Hepatocyte (in vitro differentiated cells): ENCODE results near the gene TSR3. TPM values are rescaled to one million over a fixed set of nuclear protein-coding genes. Genes with fewer than 3 reads are reported as not detected.
A peak's percentile ranks its signal among the peaks of the same experiment; 100 is the strongest.

Experiments
- DNase-seq: peaks from one replicate; pipeline ENCODE4 v3.0.0-alpha.2; 2016; ENCODE audit warnings: low spot score
- H2AFZ ChIP-seq: fragments of 200-600 bp; sonication (generic); 2 replicates; pipeline ENCODE4 v1.6.0; 2016; ENCODE audit warnings: antibody characterized with exemption, mild to moderate bottlenecking
- H3K27ac ChIP-seq: fragments of 200-600 bp; sonication (generic); 2 replicates; pipeline ENCODE4 v1.5.1; 2016; ENCODE audit warnings: mild to moderate bottlenecking
- H3K27me3 ChIP-seq: fragments of 200-600 bp; sonication (generic); 2 replicates; pipeline ENCODE4 v1.6.1; 2016
- H3K36me3 ChIP-seq: fragments of 200-600 bp; sonication (generic); replicated peaks from 2 replicates; pipeline ENCODE4 v1.5.1; 2016; ENCODE audit warnings: low read depth; ENCODE audit not compliant: insufficient read depth
- H3K4me1 ChIP-seq: fragments of 200-600 bp; sonication (generic); 2 replicates; pipeline ENCODE4 v1.5.1; 2016; ENCODE audit warnings: mild to moderate bottlenecking, moderate library complexity; ENCODE audit not compliant: insufficient read depth
- H3K4me2 ChIP-seq: fragments of 200-600 bp; sonication (generic); 2 replicates; pipeline ENCODE4 v1.6.0; 2016
- H3K4me3 ChIP-seq: fragments of 200-600 bp; sonication (generic); 2 replicates; pipeline ENCODE4 v1.5.1; 2016; ENCODE audit warnings: mild to moderate bottlenecking
- H3K79me2 ChIP-seq: fragments of 200-600 bp; sonication (generic); 2 replicates; pipeline ENCODE4 v1.6.0; 2017; ENCODE audit warnings: mild to moderate bottlenecking
- H3K9me2 ChIP-seq: fragments of 200-600 bp; sonication (generic); replicated peaks from 2 replicates; pipeline ENCODE4 v1.6.0; 2017; ENCODE audit warnings: mild to moderate bottlenecking; ENCODE audit not compliant: insufficient read depth
- H3K9me3 ChIP-seq: fragments of 200-600 bp; sonication (generic); 2 replicates; pipeline ENCODE4 v1.5.1; 2016; ENCODE audit warnings: low read depth, mild to moderate bottlenecking
- H4K20me1 ChIP-seq: fragments of 200-600 bp; sonication (generic); 2 replicates; pipeline ENCODE4 v1.6.0; 2016; ENCODE audit warnings: mild to moderate bottlenecking; ENCODE audit not compliant: insufficient read depth, poor library complexity, severe bottlenecking
- EZH2 ChIP-seq: fragments of 200-600 bp; sonication (generic); IDR thresholded peaks from 2 replicates; pipeline ENCODE4 v1.6.1; 2016; ENCODE audit warnings: antibody characterized with exemption, mild to moderate bottlenecking, borderline replicate concordance
- EZH2phosphoT487 ChIP-seq: fragments of 200-600 bp; sonication (generic); IDR thresholded peaks from one replicate; pipeline ENCODE4 v1.6.1; 2018; ENCODE audit warnings: antibody characterized with exemption, mild to moderate bottlenecking, low read depth, moderate library complexity; ENCODE audit not compliant: unreplicated experiment, severe bottlenecking
- WGBS: methylation state at CpG from one replicate; pipeline ENCODE4 v1.1.6; 2016; ENCODE audit warnings: low lambda C conversion rate; ENCODE audit errors: missing lambda C conversion rate; 5-methylcytosine and 5-hydroxymethylcytosine counted together
- polyA plus RNA-seq: library from polyadenylated mRNA; unstranded; fragments of >200 nt; fragmentation: Nextera tagmentation; extraction: Ambion mirVana; gene quantifications from 2 replicates; pipeline ENCODE4 v1.2.1, GENCODE V29; 2016
- total RNA-seq: library from RNA; depleted of rRNA; stranded (reverse); fragments of >200 nt; gene quantifications from 2 replicates; pipeline ENCODE4 v1.2.3, GENCODE V29; 2014
- TF ChIP-seq, protein P1 (sequence below): fragments of 200-600 bp; sonication (generic); IDR thresholded peaks from 2 replicates; pipeline ENCODE4 v1.5.1; 2016; ENCODE audit warnings: antibody characterized with exemption, mild to moderate bottlenecking; ENCODE audit not compliant: poor library complexity

The TSR3 gene
- total and polyA plus RNA-seq, 2 experiments from 2014 or later, result 73.0 to 137 TPM

- Histone ChIP-seq H3K27ac (no peak overlapping the region), H4K20me1 (peaks cover 18% of the 10 kb centered on the region), H3K27me3 (no peaks in the 10 kb centered on the region), H3K79me2 (peaks cover 81% of the 10 kb centered on the region), H3K36me3 (no peaks in the 10 kb centered on the region), H3K4me1 (peaks cover 3% of the 10 kb centered on the region), H3K9me2 (no peaks in the 10 kb centered on the region), H3K4me2 (no peak overlapping the region), H2AFZ (no peak overlapping the region), H3K9me3 (no peaks in the 10 kb centered on the region), H3K4me3 (no peak overlapping the region)
- no peak for DNase-seq
- 97% methylated on average over 30 of the region's 49 CpGs for WGBS
- TF ChIP-seq, protein P1, sequence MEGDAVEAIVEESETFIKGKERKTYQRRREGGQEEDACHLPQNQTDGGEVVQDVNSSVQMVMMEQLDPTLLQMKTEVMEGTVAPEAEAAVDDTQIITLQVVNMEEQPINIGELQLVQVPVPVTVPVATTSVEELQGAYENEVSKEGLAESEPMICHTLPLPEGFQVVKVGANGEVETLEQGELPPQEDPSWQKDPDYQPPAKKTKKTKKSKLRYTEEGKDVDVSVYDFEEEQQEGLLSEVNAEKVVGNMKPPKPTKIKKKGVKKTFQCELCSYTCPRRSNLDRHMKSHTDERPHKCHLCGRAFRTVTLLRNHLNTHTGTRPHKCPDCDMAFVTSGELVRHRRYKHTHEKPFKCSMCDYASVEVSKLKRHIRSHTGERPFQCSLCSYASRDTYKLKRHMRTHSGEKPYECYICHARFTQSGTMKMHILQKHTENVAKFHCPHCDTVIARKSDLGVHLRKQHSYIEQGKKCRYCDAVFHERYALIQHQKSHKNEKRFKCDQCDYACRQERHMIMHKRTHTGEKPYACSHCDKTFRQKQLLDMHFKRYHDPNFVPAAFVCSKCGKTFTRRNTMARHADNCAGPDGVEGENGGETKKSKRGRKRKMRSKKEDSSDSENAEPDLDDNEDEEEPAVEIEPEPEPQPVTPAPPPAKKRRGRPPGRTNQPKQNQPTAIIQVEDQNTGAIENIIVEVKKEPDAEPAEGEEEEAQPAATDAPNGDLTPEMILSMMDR, result no peak
- TF ChIP-seq EZH2, result no peak
- TF ChIP-seq EZH2phosphoT487, result no peak
Measured at GRCh38 chr16:1354815-1355540, 3.3 kb upstream of the TSR3 start.

GRCh38 chr16:1351215-1351581 is 480 bp downstream of the TSR3 start:
- no peak overlapping the region for H3K27ac ChIP-seq
- no peaks in the 10 kb centered on the region for H3K9me2 ChIP-seq
- peaks cover 57% of the 10 kb centered on the region for H3K79me2 ChIP-seq
- H4K20me1 ChIP-seq, result peaks cover 15% of the 10 kb centered on the region
- no peaks in the 10 kb centered on the region for H3K9me3 ChIP-seq
- H3K4me1 ChIP-seq, result peaks cover 3% of the 10 kb centered on the region
- H3K27me3 ChIP-seq, result no peaks in the 10 kb centered on the region
- no peak for DNase-seq
- WGBS, result 2% methylated on average over 24 of the region's 35 CpGs
- H3K36me3 ChIP-seq, result no peaks in the 10 kb centered on the region
- TF ChIP-seq EZH2, result no peak
- TF ChIP-seq, protein P1, result no peak
- TF ChIP-seq EZH2phosphoT487, result no peak
- peak overlapping the region; percentile 97 for H3K4me2 ChIP-seq
- peak overlapping the region; percentile 89 for H2AFZ ChIP-seq
- H3K4me3 ChIP-seq, result peak overlapping the region; percentile 93

- Histone ChIP-seq H2AFZ (no peak overlapping the region), H3K9me3 (no peaks in the 10 kb centered on the region), H3K27me3 (no peaks in the 10 kb centered on the region), H3K9me2 (no peaks in the 10 kb centered on the region), H3K79me2 (peaks cover 52% of the 10 kb centered on the region), H3K4me2 (peak overlapping the region; percentile 97), H3K27ac (no peak overlapping the region), H3K4me3 (peak overlapping the region; percentile 93), H3K36me3 (no peaks in the 10 kb centered on the region), H4K20me1 (peaks cover 14% of the 10 kb centered on the region), H3K4me1 (peaks cover 3% of the 10 kb centered on the region)
- no peak for DNase-seq
- WGBS, result 89% methylated on average over 19 of the region's 19 CpGs
- TF ChIP-seq, protein P1, result no peak
- TF ChIP-seq EZH2phosphoT487 (no peak), EZH2 (no peak)
Measured at GRCh38 chr16:1350691-1351090, 987 bp downstream of the TSR3 start.

DNA sequence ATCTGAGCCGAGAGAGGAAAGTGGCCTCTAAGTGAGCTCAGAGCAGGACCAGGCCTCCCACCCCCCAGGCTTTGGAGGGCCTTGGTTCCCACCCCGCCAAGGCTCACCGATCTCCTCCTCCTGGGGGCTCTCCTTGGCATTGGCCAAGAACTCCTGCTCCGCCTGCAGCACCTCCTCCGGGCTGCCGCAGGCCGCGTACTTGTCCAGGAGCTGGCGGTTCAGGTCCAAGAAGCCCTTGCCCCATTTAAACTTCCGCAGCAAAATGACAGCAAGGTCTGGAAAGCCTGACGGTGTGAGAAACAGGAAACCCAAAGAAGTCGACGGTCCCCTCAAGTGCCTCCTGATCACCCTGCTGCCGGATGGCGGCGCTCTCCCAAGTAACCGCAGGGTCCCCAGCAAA is 1.7 kb downstream of the TSR3 start:
- 96% methylated on average over 17 of the region's 17 CpGs for WGBS
- TF ChIP-seq EZH2phosphoT487 (no peak), EZH2 (no peak)
- TF ChIP-seq, protein P1, result no peak
- H3K36me3 ChIP-seq, result no peaks in the 10 kb centered on the region
- H3K9me3 ChIP-seq, result no peaks in the 10 kb centered on the region
- peaks cover 3% of the 10 kb centered on the region for H3K4me1 ChIP-seq
- H3K27ac ChIP-seq, result no peak overlapping the region
- no peaks in the 10 kb centered on the region for H3K27me3 ChIP-seq
- H3K9me2 ChIP-seq, result no peaks in the 10 kb centered on the region
- no peak for DNase-seq
- peaks cover 10% of the 10 kb centered on the region for H4K20me1 ChIP-seq
- H2AFZ ChIP-seq, result no peak overlapping the region
- H3K4me3 ChIP-seq, result no peak overlapping the region
- peaks cover 45% of the 10 kb centered on the region for H3K79me2 ChIP-seq
- peak overlapping the region; percentile 97 for H3K4me2 ChIP-seq
